Endodermal cell (in vitro differentiated cells): ENCODE results near the gene LGMN. TPM values are rescaled to one million over a fixed set of nuclear protein-coding genes. Genes with fewer than 3 reads are reported as not detected.

Experiments used
- DNase-seq: peaks from one replicate; pipeline ENCODE4 v3.0.0-alpha.2; 2017
- H3K27ac ChIP-seq: 2 replicates; pipeline ENCODE4 v1.5.1; 2013; ENCODE audit warnings: mild to moderate bottlenecking, low read depth, low read length, moderate library complexity
- H3K27me3 ChIP-seq: 2 replicates; pipeline ENCODE4 v1.6.1; 2013; ENCODE audit warnings: mild to moderate bottlenecking, low read length, moderate library complexity; ENCODE audit not compliant: insufficient read depth, control insufficient read depth, poor library complexity, severe bottlenecking
- H3K36me3 ChIP-seq: 2 replicates; pipeline ENCODE4 v1.7.0; 2013; ENCODE audit warnings: mild to moderate bottlenecking, low read length, moderate library complexity; ENCODE audit not compliant: control insufficient read depth, insufficient read depth
- H3K4me1 ChIP-seq: one replicate; pipeline ENCODE4 v1.7.0; 2013; ENCODE audit warnings: low read length; ENCODE audit not compliant: control insufficient read depth, insufficient read depth
- H3K4me3 ChIP-seq: 2 replicates; pipeline ENCODE4 v1.5.1; 2013; ENCODE audit warnings: mild to moderate bottlenecking, low read length, moderate library complexity
- H3K9ac ChIP-seq: 2 replicates; pipeline ENCODE4 v1.6.1; 2013; ENCODE audit warnings: mild to moderate bottlenecking, low read length, moderate library complexity; ENCODE audit not compliant: poor library complexity, severe bottlenecking; ENCODE audit errors: extremely low read depth
- H3K9me3 ChIP-seq: 2 replicates; pipeline ENCODE4 v1.6.1; 2013; ENCODE audit warnings: mild to moderate bottlenecking, low read length, moderate library complexity; ENCODE audit not compliant: control insufficient read depth
- H3K27ac Mint-ChIP-seq: 2 replicates; pipeline ENCODE4 v1.8.0; 2020; ENCODE audit warnings: mixed read lengths
- H3K27me3 Mint-ChIP-seq: 2 replicates; pipeline ENCODE4 v1.8.0; 2021; ENCODE audit warnings: mild to moderate bottlenecking, mixed read lengths; ENCODE audit not compliant: insufficient read depth
- H3K36me3 Mint-ChIP-seq: 2 replicates; pipeline ENCODE4 v1.8.0; 2020; ENCODE audit warnings: low read depth, mixed read lengths
- H3K4me1 Mint-ChIP-seq: 2 replicates; pipeline ENCODE4 v1.8.0; 2020; ENCODE audit warnings: mixed read lengths
- H3K4me3 Mint-ChIP-seq: 2 replicates; pipeline ENCODE4 v1.8.0; 2020; ENCODE audit warnings: mild to moderate bottlenecking, moderate library complexity, mixed read lengths
- H3K9me3 Mint-ChIP-seq: 2 replicates; pipeline ENCODE4 v1.8.0; 2020; ENCODE audit warnings: mild to moderate bottlenecking, mixed read lengths
- CTCF ChIP-seq: fragments of 200-600 bp; sonication (generic); conservative IDR thresholded peaks from 2 replicates; pipeline ENCODE4 v1.5.0; 2021; ENCODE audit warnings: antibody characterized with exemption, mild to moderate bottlenecking
- WGBS, 2 experiments: methylation state at CpG; one replicate each; pipeline versions ENCODE4 v1.1.5 to v1.1.7; 2013; ENCODE audit warnings: missing lambda C conversion rate in 2 of 2, mixed read lengths in 1 of 2; ENCODE audit not compliant: insufficient coverage in 1 of 2, insufficient read length in 1 of 2; 5-methylcytosine and 5-hydroxymethylcytosine counted together
- total RNA-seq, 2 donors: library from RNA; stranded (reverse); fragmentation: NEBNext Ultra II Directional in 1 of 2; extraction: Animal tissue kit (Norgen Biotek cat#: 25700) in 1 of 2; gene quantifications; 2 replicates in 1 of 2; 3 replicates in 1 of 2; pipeline ENCODE4 v1.2.1, GENCODE V29; 2021

The LGMN gene
- total RNA-seq, 2 donors from 2014 or later = 61.4 to 87.2 TPM

- DNase-seq = peak; percentile 49
- peaks cover 7% of the 10 kb centered on the region for H3K4me1 Mint-ChIP-seq
Observed at GRCh38 chr14:92747701-92748258, 647 bp downstream of the LGMN start.

DNA sequence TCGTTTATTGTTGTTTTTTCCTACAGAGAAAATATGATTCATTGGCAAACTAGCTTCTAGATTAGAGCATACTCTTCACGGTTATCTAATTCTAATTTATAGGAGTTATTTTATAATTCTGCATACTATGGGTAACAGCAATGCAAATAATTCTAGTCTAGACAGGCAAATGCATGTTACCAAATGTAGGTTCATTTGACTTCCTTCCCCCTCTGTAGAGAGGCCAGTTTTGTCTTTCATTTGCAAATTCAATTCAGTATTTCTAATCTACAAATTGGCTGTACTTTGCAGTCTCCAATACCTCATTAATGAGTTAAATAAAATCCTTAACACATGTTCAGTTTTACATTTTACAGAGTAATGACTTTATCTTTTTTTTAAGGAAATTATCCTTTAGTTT is 4.2 kb downstream of the LGMN start:
- Mint-ChIP-seq H3K4me1 (peaks cover 7% of the 10 kb centered on the region), H3K9me3 (no peaks in the 10 kb centered on the region), H3K27me3 (peaks cover 2% of the 10 kb centered on the region), H3K27ac (no peak overlapping the region), H3K36me3 (peaks cover 16% of the 10 kb centered on the region), H3K4me3 (no peak overlapping the region)
- H3K4me3 ChIP-seq = no peak overlapping the region
- no peak for TF ChIP-seq CTCF
- no peaks in the 10 kb centered on the region for H3K27me3 ChIP-seq
- no peak overlapping the region for H3K27ac ChIP-seq
- DNase-seq = no peak
- no peaks in the 10 kb centered on the region for H3K4me1 ChIP-seq
- WGBS, 2 experiments = 80% methylated on average over 1 of the region's 2 CpGs; no CpG with 5 or more reads in 1 of the 2 experiments
- H3K9ac ChIP-seq = no peak overlapping the region
- H3K36me3 ChIP-seq = no peaks in the 10 kb centered on the region
- H3K9me3 ChIP-seq = no peaks in the 10 kb centered on the region

More at GRCh38 chr14:92747701-92748258, 647 bp downstream of the LGMN start:
- peak overlapping the region; percentile 25 for H3K27ac ChIP-seq
- Mint-ChIP-seq H3K36me3 (peaks cover 16% of the 10 kb centered on the region), H3K9me3 (peaks cover 4% of the 10 kb centered on the region), H3K4me3 (peak overlapping the region; percentile 85), H3K27ac (peak overlapping the region; percentile 96), H3K27me3 (peaks cover 7% of the 10 kb centered on the region)
- H3K4me1 ChIP-seq = no peaks in the 10 kb centered on the region
- TF ChIP-seq CTCF = no peak
- no peaks in the 10 kb centered on the region for H3K36me3 ChIP-seq
- H3K4me3 ChIP-seq = peak overlapping the region; percentile 93
- no peaks in the 10 kb centered on the region for H3K27me3 ChIP-seq
- no peaks in the 10 kb centered on the region for H3K9me3 ChIP-seq
- peak overlapping the region; percentile 90 for H3K9ac ChIP-seq
- 17 to 43% methylated on average over 5 to 16 of the region's 16 CpGs for WGBS, 2 experiments

GRCh38 chr14:92740440-92740839 is 8.0 kb downstream of the LGMN start:
- H3K4me3 Mint-ChIP-seq = no peak overlapping the region
- H3K36me3 Mint-ChIP-seq = peaks cover 9% of the 10 kb centered on the region
- WGBS, 2 experiments = 93 to 94% methylated on average over 8 of the region's 8 CpGs
- Histone ChIP-seq H3K27me3 (no peaks in the 10 kb centered on the region), H3K4me3 (no peak overlapping the region), H3K27ac (no peak overlapping the region), H3K4me1 (no peaks in the 10 kb centered on the region), H3K36me3 (no peaks in the 10 kb centered on the region), H3K9me3 (no peaks in the 10 kb centered on the region), H3K9ac (no peak overlapping the region)
- H3K27ac Mint-ChIP-seq = no peak overlapping the region
- no peaks in the 10 kb centered on the region for H3K9me3 Mint-ChIP-seq
- DNase-seq = no peak
- peaks cover 10% of the 10 kb centered on the region for H3K4me1 Mint-ChIP-seq
- no peaks in the 10 kb centered on the region for H3K27me3 Mint-ChIP-seq
- no peak for TF ChIP-seq CTCF
